ENCODE results near the gene TEX53.

Gene TEX53

GRCh38 chr9:114678130-114678529 lies 20.5 kb upstream of the TEX53 start:
- FAIRE-seq, result no peak

GRCh38 chr9:114677418-114677817 lies 19.8 kb upstream of the TEX53 start:
- DNase-seq (ENCODE audit: insufficient read length), result no peak
- no peak for FAIRE-seq

More at GRCh38 chr9:114678130-114678529, 20.5 kb upstream of the TEX53 start:
- TF ChIP-seq POLR2A (IDR thresholded peaks at IDR 0.05; ENCODE audit: low read depth, low read length) (no peak), POLR2AphosphoS5 (IDR thresholded peaks at IDR 0.05; ENCODE audit: low read depth, low read length) (no peak), TAF1 (IDR thresholded peaks at IDR 0.05; ENCODE audit: borderline replicate concordance, low read depth, low read length) (no peak)
- DNase-seq (ENCODE audit: insufficient read length), result no peak

GRCh38 chr9:114676901-114677300 lies 19.3 kb upstream of the TEX53 start:
- DNase-seq (ENCODE audit: insufficient read length) (no peak), FAIRE-seq (no peak)
- TF ChIP-seq POLR2AphosphoS5 (IDR thresholded peaks at IDR 0.05; ENCODE audit: low read depth, low read length), result no peak
- no peak for TF ChIP-seq TAF1 (IDR thresholded peaks at IDR 0.05; ENCODE audit: borderline replicate concordance, low read depth, low read length)
- no peak for TF ChIP-seq POLR2A (IDR thresholded peaks at IDR 0.05; ENCODE audit: low read depth, low read length)

More at GRCh38 chr9:114677418-114677817, 19.8 kb upstream of the TEX53 start:
- TF ChIP-seq POLR2A (IDR thresholded peaks at IDR 0.05; ENCODE audit: low read depth, low read length), result no peak
- TF ChIP-seq POLR2AphosphoS5 (IDR thresholded peaks at IDR 0.05; ENCODE audit: low read depth, low read length), result no peak
- no peak for TF ChIP-seq TAF1 (IDR thresholded peaks at IDR 0.05; ENCODE audit: borderline replicate concordance, low read depth, low read length)

GRCh38 chr9:114674798-114675540 lies 17.4 kb upstream of the TEX53 start:
- TF ChIP-seq POLR2AphosphoS5 (IDR thresholded peaks at IDR 0.05; ENCODE audit: low read depth, low read length), result no peak
- no peak for TF ChIP-seq POLR2A (IDR thresholded peaks at IDR 0.05; ENCODE audit: low read depth, low read length)
- TF ChIP-seq TAF1 (IDR thresholded peaks at IDR 0.05; ENCODE audit: borderline replicate concordance, low read depth, low read length), result no peak
- DNase-seq (ENCODE audit: insufficient read length) (no peak), FAIRE-seq (no peak)

GRCh38 chr9:114674076-114674797 lies 16.6 kb upstream of the TEX53 start:
- DNase-seq (ENCODE audit: insufficient read length), result no peak
- no peak for TF ChIP-seq TAF1 (IDR thresholded peaks at IDR 0.05; ENCODE audit: borderline replicate concordance, low read depth, low read length)
- TF ChIP-seq POLR2A (IDR thresholded peaks at IDR 0.05; ENCODE audit: low read depth, low read length), result no peak
- no peak for TF ChIP-seq POLR2AphosphoS5 (IDR thresholded peaks at IDR 0.05; ENCODE audit: low read depth, low read length)
- no peak for FAIRE-seq

GRCh38 chr9:114671605-114672004 lies 14.0 kb upstream of the TEX53 start:
- no peak for DNase-seq (ENCODE audit: insufficient read length)
- TF ChIP-seq POLR2A (IDR thresholded peaks at IDR 0.05; ENCODE audit: low read depth, low read length) (no peak), TAF1 (IDR thresholded peaks at IDR 0.05; ENCODE audit: borderline replicate concordance, low read depth, low read length) (no peak), POLR2AphosphoS5 (IDR thresholded peaks at IDR 0.05; ENCODE audit: low read depth, low read length) (no peak)
- FAIRE-seq, result no peak

- FAIRE-seq, result no peak
- TF ChIP-seq POLR2AphosphoS5 (IDR thresholded peaks at IDR 0.05; ENCODE audit: low read depth, low read length) (no peak), TAF1 (IDR thresholded peaks at IDR 0.05; ENCODE audit: borderline replicate concordance, low read depth, low read length) (no peak), POLR2A (IDR thresholded peaks at IDR 0.05; ENCODE audit: low read depth, low read length) (no peak)
- DNase-seq (ENCODE audit: insufficient read length), result no peak
These were observed 12.4 kb upstream of the TEX53 start for GRCh38 chr9:114669961-114670360.

- no peak for TF ChIP-seq POLR2A (IDR thresholded peaks at IDR 0.05; ENCODE audit: low read depth, low read length)
- TF ChIP-seq POLR2AphosphoS5 (IDR thresholded peaks at IDR 0.05; ENCODE audit: low read depth, low read length), result no peak
- no peak for TF ChIP-seq TAF1 (IDR thresholded peaks at IDR 0.05; ENCODE audit: borderline replicate concordance, low read depth, low read length)
- DNase-seq (ENCODE audit: insufficient read length) (no peak), FAIRE-seq (no peak)
These were observed 10.5 kb upstream of the TEX53 start for GRCh38 chr9:114668146-114668545.

GRCh38 chr9:114666851-114667250 lies 9.2 kb upstream of the TEX53 start:
- no peak for DNase-seq (ENCODE audit: insufficient read length)
- no peak for TF ChIP-seq POLR2AphosphoS5 (IDR thresholded peaks at IDR 0.05; ENCODE audit: low read depth, low read length)
- no peak for TF ChIP-seq POLR2A (IDR thresholded peaks at IDR 0.05; ENCODE audit: low read depth, low read length)
- TF ChIP-seq TAF1 (IDR thresholded peaks at IDR 0.05; ENCODE audit: borderline replicate concordance, low read depth, low read length), result no peak
- FAIRE-seq, result no peak

GRCh38 chr9:114666401-114666800 lies 8.8 kb upstream of the TEX53 start:
- DNase-seq (ENCODE audit: insufficient read length), result no peak
- TF ChIP-seq POLR2AphosphoS5 (IDR thresholded peaks at IDR 0.05; ENCODE audit: low read depth, low read length) (no peak), TAF1 (IDR thresholded peaks at IDR 0.05; ENCODE audit: borderline replicate concordance, low read depth, low read length) (no peak), POLR2A (IDR thresholded peaks at IDR 0.05; ENCODE audit: low read depth, low read length) (no peak)
- no peak for FAIRE-seq

GRCh38 chr9:114664181-114664580 lies 6.6 kb upstream of the TEX53 start:
- FAIRE-seq, result no peak
- TF ChIP-seq POLR2AphosphoS5 (IDR thresholded peaks at IDR 0.05; ENCODE audit: low read depth, low read length) (no peak), POLR2A (IDR thresholded peaks at IDR 0.05; ENCODE audit: low read depth, low read length) (no peak), TAF1 (IDR thresholded peaks at IDR 0.05; ENCODE audit: borderline replicate concordance, low read depth, low read length) (no peak)

More at GRCh38 chr9:114664181-114664580, 6.6 kb upstream of the TEX53 start:
- DNase-seq (ENCODE audit: insufficient read length), result no peak

Data from GM12892 (cell line).